CD4-positive, alpha-beta T cell (primary cell): Measurements from ENCODE around the gene DBNDD1. TPM values are rescaled to one million over a fixed set of nuclear protein-coding genes. Genes with fewer than 3 reads are reported as not detected.

Experiments used
- ATAC-seq: fragments of 200-7000 bp; cut with Tn5 transposase; one replicate; pipeline ENCODE4 v1.10.0; 2022; ENCODE audit warnings: mild to moderate bottlenecking; ENCODE audit not compliant: poor library complexity
- CTCF ChIA-PET: fragments of 350-600 bp; sonication (Branson Sonifier 250); formaldehyde crosslinking; loops from one replicate; lab custom pipeline; 2021; ENCODE audit warnings: antibody characterized with exemption, inconsistent platforms; lab: Charles Lee
- POLR2A ChIA-PET: fragments of 350-600 bp; sonication (Branson Sonifier 250); formaldehyde crosslinking; loops from one replicate; lab custom pipeline; 2021; ENCODE audit warnings: antibody characterized with exemption, inconsistent platforms; lab: Charles Lee
- DNase-seq, 14 experiments: peaks; one replicate each; pipeline ENCODE4 v3.0.0-alpha.2; 2013 to 2020; ENCODE audit warnings: mixed read lengths in 2 of 14
- H3K27ac ChIP-seq, 2 donors: one replicate each; pipeline versions ENCODE4 v1.5.1 to v1.7.0; 2013; ENCODE audit warnings: low read length in 2 of 2, low read depth in 1 of 2, mild to moderate bottlenecking in 1 of 2
- H3K27me3 ChIP-seq, 2 experiments: 1 replicate in 1 of 2; 2 replicates in 1 of 2; pipeline versions ENCODE4 v1.6.1 to v1.7.0; 2013; ENCODE audit warnings: low read length in 2 of 2, control low read depth in 1 of 2, mild to moderate bottlenecking in 1 of 2, moderate library complexity in 1 of 2; ENCODE audit not compliant: insufficient read depth in 2 of 2, control insufficient read depth in 1 of 2
- H3K36me3 ChIP-seq: one replicate; pipeline ENCODE4 v1.6.1; 2013; ENCODE audit warnings: low read length, control low read depth; ENCODE audit not compliant: insufficient read depth
- H3K4me1 ChIP-seq: one replicate; pipeline ENCODE4 v1.6.1; 2013; ENCODE audit warnings: low read length, control low read depth; ENCODE audit not compliant: insufficient read depth
- H3K4me3 ChIP-seq: one replicate; pipeline ENCODE4 v1.5.1; 2013; ENCODE audit warnings: mild to moderate bottlenecking, low read length, moderate library complexity
- H3K9me3 ChIP-seq, 2 experiments: 1 replicate in 1 of 2; 2 replicates in 1 of 2; pipeline versions ENCODE4 v1.6.1 to v1.7.0; 2013; ENCODE audit warnings: low read length in 2 of 2, mild to moderate bottlenecking in 2 of 2, control low read depth in 1 of 2, moderate library complexity in 1 of 2; ENCODE audit not compliant: control insufficient read depth in 1 of 2, insufficient read depth in 1 of 2
- H3K27ac Mint-ChIP-seq: one replicate; pipeline ENCODE4 v1.8.0; 2020; ENCODE audit warnings: mixed read lengths
- H3K27me3 Mint-ChIP-seq: one replicate; pipeline ENCODE4 v1.8.0; 2021; ENCODE audit warnings: mixed read lengths
- H3K36me3 Mint-ChIP-seq: one replicate; pipeline ENCODE4 v1.8.0; 2021; ENCODE audit warnings: low read depth, mixed read lengths
- H3K4me1 Mint-ChIP-seq: one replicate; pipeline ENCODE4 v1.8.0; 2021; ENCODE audit warnings: low read depth, mixed read lengths
- H3K4me3 Mint-ChIP-seq: one replicate; pipeline ENCODE4 v1.8.0; 2020; ENCODE audit warnings: mild to moderate bottlenecking, mixed read lengths
- H3K9me3 Mint-ChIP-seq: one replicate; pipeline ENCODE4 v1.8.0; 2020; ENCODE audit warnings: mixed read lengths
- intact Hi-C, 2 experiments: fragments of 100-400 bp; cut with DNase I in 1 of 2; cut with micrococcal nuclease in 1 of 2; formaldehyde crosslinking; loops; one replicate each; pipeline versions ENCODE4 v1.15.1 to v1.9.0; 2023 to 2025; cut with DNase I, micrococcal nuclease
- total RNA-seq, 174 experiments: library from RNA in 2 of 174; stranded (reverse) in 2 of 174; gene quantifications; one replicate each; pipeline ENCODE4 v1.2.3 and lab custom pipeline; 2021 to 2026
- TF ChIP-seq, protein P1 (sequence below): fragments of 200-600 bp; IDR thresholded peaks from one replicate; pipeline ENCODE4 v1.8.0; 2022; ENCODE audit warnings: antibody characterized with exemption, mild to moderate bottlenecking

The DBNDD1 gene
- total RNA-seq, 2 experiments from 2014 or later, result 2.6 to 2.8 TPM

DNA sequence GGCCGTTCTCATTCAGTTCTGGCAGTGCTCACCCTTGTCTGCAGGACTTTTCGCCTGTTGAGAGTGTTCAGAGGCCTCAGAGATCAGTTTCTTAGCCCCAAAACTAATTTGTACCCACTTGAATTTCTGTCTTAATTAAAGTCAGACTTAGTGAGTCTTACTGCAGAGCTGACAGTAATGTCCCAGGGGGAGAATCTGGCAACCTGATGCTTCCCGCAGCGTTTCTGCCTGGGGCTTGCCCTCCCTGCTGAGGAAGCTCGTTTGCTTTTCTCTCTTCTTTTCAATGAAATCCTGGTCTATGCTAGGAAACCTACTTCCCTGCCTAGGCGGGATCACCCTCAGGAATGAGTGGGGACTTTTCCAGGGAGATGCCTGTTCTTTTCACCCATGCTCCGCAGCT, 25.3 kb downstream of the DBNDD1 start:
- intact Hi-C loops, result no loop called here
- Histone ChIP-seq H3K4me1 (no peaks in the 10 kb centered on the region), H3K36me3 (peaks cover 65% of the 10 kb centered on the region), H3K27ac (no peak overlapping the region), H3K9me3 (peaks cover 0 to 12% of the 10 kb centered on the region in 2 experiments), H3K27me3 (no peaks in the 10 kb centered on the region), H3K4me3 (no peak overlapping the region)
- H3K27ac Mint-ChIP-seq, result peak overlapping the region; percentile 81
- H3K4me3 Mint-ChIP-seq, result no peak overlapping the region
- peaks cover 64% of the 10 kb centered on the region for H3K36me3 Mint-ChIP-seq
- ATAC-seq (no peak), DNase-seq (no peak)
- H3K27me3 Mint-ChIP-seq, result no peaks in the 10 kb centered on the region
- no peaks in the 10 kb centered on the region for H3K9me3 Mint-ChIP-seq
- POLR2A ChIA-PET, result interaction anchor here (0.6 kb wide), 1 partner anchor 294 kb away, joined by 3 read pairs; no protein-coding TSS in a partner anchor
- CTCF ChIA-PET, result no interaction called here
- no peaks in the 10 kb centered on the region for H3K4me1 Mint-ChIP-seq
- TF ChIP-seq, protein P1, sequence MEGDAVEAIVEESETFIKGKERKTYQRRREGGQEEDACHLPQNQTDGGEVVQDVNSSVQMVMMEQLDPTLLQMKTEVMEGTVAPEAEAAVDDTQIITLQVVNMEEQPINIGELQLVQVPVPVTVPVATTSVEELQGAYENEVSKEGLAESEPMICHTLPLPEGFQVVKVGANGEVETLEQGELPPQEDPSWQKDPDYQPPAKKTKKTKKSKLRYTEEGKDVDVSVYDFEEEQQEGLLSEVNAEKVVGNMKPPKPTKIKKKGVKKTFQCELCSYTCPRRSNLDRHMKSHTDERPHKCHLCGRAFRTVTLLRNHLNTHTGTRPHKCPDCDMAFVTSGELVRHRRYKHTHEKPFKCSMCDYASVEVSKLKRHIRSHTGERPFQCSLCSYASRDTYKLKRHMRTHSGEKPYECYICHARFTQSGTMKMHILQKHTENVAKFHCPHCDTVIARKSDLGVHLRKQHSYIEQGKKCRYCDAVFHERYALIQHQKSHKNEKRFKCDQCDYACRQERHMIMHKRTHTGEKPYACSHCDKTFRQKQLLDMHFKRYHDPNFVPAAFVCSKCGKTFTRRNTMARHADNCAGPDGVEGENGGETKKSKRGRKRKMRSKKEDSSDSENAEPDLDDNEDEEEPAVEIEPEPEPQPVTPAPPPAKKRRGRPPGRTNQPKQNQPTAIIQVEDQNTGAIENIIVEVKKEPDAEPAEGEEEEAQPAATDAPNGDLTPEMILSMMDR, result no peak

DNA sequence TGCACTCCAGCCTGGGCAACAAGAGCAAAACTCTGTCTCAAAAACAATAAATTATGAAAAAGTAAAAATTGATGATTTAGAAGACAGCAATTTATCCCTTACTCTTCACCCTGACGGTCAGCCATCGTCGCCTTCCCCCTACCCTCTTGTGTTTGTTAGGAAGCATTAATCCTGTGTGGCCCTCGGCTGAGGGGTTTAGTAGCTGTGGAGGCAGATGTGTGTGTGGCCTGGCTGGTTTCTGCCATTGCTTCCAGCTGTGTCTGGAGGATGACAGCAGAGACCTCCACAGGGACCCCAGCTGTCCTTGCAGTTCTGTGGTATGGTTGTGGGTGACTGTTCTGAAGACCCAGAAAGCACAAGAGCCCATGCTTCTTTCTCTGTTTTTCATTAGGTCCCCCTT, 25.9 kb downstream of the DBNDD1 start:
- intact Hi-C loops, result no loop called here

DNA sequence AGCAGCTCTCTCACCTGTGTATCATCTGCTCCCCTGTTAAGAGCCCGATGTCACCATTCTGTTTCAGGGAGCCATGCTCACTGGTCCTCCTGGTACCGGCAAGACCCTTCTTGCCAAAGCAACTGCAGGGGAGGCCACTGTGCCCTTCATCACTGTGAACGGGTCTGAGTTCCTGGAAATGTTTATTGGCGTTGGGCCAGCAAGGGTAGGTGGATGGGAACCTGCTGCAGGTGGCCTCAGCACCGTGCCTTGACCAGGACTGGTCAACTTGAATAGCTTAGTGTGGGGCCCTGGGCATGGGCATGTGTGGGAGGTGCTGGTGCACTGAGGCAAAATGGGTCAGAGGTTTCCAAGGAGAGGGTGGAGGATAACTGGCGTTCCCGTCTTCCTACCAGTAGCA, 28.5 kb downstream of the DBNDD1 start:
- no peaks in the 10 kb centered on the region for H3K4me1 Mint-ChIP-seq
- CTCF ChIA-PET, result no interaction called here
- Histone ChIP-seq H3K4me3 (no peak overlapping the region), H3K27ac (no peak overlapping the region), H3K4me1 (no peaks in the 10 kb centered on the region), H3K36me3 (peaks cover 70% of the 10 kb centered on the region), H3K27me3 (no peaks in the 10 kb centered on the region), H3K9me3 (peaks cover 0 to 12% of the 10 kb centered on the region in 2 experiments)
- no peak overlapping the region for H3K4me3 Mint-ChIP-seq
- POLR2A ChIA-PET, result no interaction called here
- no peaks in the 10 kb centered on the region for H3K9me3 Mint-ChIP-seq
- H3K27ac Mint-ChIP-seq, result no peak overlapping the region
- intact Hi-C loops, result no loop called here
- H3K27me3 Mint-ChIP-seq, result no peaks in the 10 kb centered on the region
- ATAC-seq (no peak), DNase-seq (no peak)
- H3K36me3 Mint-ChIP-seq, result peaks cover 74% of the 10 kb centered on the region
- TF ChIP-seq, protein P1, result no peak

More for the DNA sequence above, 25.9 kb downstream of the DBNDD1 start:
- Histone ChIP-seq H3K36me3 (peaks cover 65% of the 10 kb centered on the region), H3K4me3 (no peak overlapping the region), H3K4me1 (no peaks in the 10 kb centered on the region), H3K27ac (no peak overlapping the region), H3K9me3 (peaks cover 0 to 12% of the 10 kb centered on the region in 2 experiments), H3K27me3 (no peaks in the 10 kb centered on the region)
- DNase-seq (no peak), ATAC-seq (no peak)
- Mint-ChIP-seq H3K4me3 (no peak overlapping the region), H3K27me3 (no peaks in the 10 kb centered on the region), H3K27ac (no peak overlapping the region), H3K36me3 (peaks cover 68% of the 10 kb centered on the region), H3K4me1 (no peaks in the 10 kb centered on the region), H3K9me3 (no peaks in the 10 kb centered on the region)
- POLR2A ChIA-PET, result interaction anchor here (0.6 kb wide), 1 partner anchor 293 kb away, joined by 3 read pairs; no protein-coding TSS in a partner anchor
- TF ChIP-seq, protein P1, result no peak
- CTCF ChIA-PET, result no interaction called here
